Activated T-cell treated with anti-CD3 and anti-CD28 coated beads, Interleukin-2, amount 50 U/mL, for 4 hours (primary cell): ENCODE measurements around the gene RTP1. TPM values are rescaled to one million over a fixed set of nuclear protein-coding genes. Genes with fewer than 3 reads are reported as not detected.
"Not testable (repeated sequence)": the region's sequence is repeated elsewhere in the genome, so short reads cannot be mapped to it uniquely, and the experiment has no call there.

Experiments
- ATAC-seq, 2 donors: fragments of 200-7000 bp; cut with Tn5 transposase; one replicate each; pipeline ENCODE4 v1.10.0; 2021
- DNase-seq: peaks from one replicate; pipeline ENCODE4 v3.0.0-alpha.2; 2020
- H3K27me3 Mint-ChIP-seq: one replicate; pipeline ENCODE4 v1.8.0; 2021; ENCODE audit warnings: low read depth, mixed read lengths
- H3K36me3 Mint-ChIP-seq: one replicate; pipeline ENCODE4 v1.8.0; 2022; ENCODE audit warnings: mixed read lengths; ENCODE audit not compliant: insufficient read depth
- H3K4me1 Mint-ChIP-seq: one replicate; pipeline ENCODE4 v1.8.0; 2021; ENCODE audit warnings: low read depth, mixed read lengths
- H3K4me3 Mint-ChIP-seq: one replicate; pipeline ENCODE4 v1.8.0; 2021; ENCODE audit warnings: mild to moderate bottlenecking, moderate library complexity, mixed read lengths
- H3K9me3 Mint-ChIP-seq: one replicate; pipeline ENCODE4 v1.8.0; 2021; ENCODE audit warnings: mixed read lengths
- total RNA-seq, 3 donors: library from RNA; stranded (reverse); gene quantifications; one replicate each; pipeline ENCODE4 v1.2.1, GENCODE V29; 2021

Gene RTP1
- total RNA-seq, 3 donors from 2014 or later = not detected

DNA sequence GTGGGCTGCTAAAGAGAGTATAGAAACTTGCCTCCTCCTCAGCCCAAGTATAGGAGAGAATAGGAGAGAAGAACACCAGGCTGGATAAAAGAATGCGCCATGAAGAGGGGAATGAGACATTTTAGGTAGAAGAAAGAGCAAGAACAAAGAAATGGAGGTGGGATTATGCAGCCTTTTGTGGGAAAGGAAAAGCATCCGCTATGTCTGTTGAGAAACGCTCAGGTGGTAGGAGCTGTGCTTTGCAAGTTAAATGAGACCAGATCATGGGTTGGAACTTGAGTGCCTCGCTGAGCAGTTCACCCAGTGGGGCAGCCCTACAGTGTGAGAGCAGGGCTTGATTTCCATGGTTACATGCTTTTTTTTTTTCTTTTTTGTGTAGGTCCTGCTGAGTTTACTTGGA lies 11.5 kb upstream of the RTP1 start:
- no peaks in the 10 kb centered on the region for H3K4me1 Mint-ChIP-seq
- ATAC-seq = no peak
- H3K9me3 Mint-ChIP-seq = no peaks in the 10 kb centered on the region
- DNase-seq = no peak
- no peak overlapping the region for H3K4me3 Mint-ChIP-seq
- no peaks in the 10 kb centered on the region for H3K36me3 Mint-ChIP-seq
- peaks cover 18% of the 10 kb centered on the region for H3K27me3 Mint-ChIP-seq

DNA sequence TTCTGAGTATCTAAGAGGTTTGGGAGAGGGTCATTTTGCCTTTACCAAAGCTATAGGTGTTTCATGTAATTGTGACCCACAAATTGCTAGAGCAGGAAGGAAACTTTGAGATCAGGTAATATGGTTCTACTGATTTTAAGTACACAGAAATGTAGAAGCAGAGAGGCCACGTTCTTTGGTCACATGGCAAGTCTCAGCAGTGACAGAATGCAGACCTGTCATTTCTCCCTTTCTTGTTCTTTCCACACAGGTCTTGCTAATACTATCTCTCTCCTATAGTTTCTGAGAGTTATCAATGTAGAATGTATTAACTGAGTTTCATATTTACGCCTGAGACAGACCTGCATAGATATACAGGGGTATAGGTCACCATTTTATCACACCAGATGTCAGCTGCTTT lies 10.9 kb upstream of the RTP1 start:
- no peaks in the 10 kb centered on the region for H3K4me1 Mint-ChIP-seq
- H3K27me3 Mint-ChIP-seq = peaks cover 23% of the 10 kb centered on the region
- no peaks in the 10 kb centered on the region for H3K9me3 Mint-ChIP-seq
- ATAC-seq (no peak), DNase-seq (no peak)
- no peaks in the 10 kb centered on the region for H3K36me3 Mint-ChIP-seq
- no peak overlapping the region for H3K4me3 Mint-ChIP-seq

GRCh38 chr3:187186801-187187421 lies 10.4 kb upstream of the RTP1 start:
- DNase-seq (no peak), ATAC-seq (no peak)
- H3K27me3 Mint-ChIP-seq = peaks cover 21% of the 10 kb centered on the region
- no peaks in the 10 kb centered on the region for H3K4me1 Mint-ChIP-seq
- no peaks in the 10 kb centered on the region for H3K9me3 Mint-ChIP-seq
- H3K36me3 Mint-ChIP-seq = no peaks in the 10 kb centered on the region
- H3K4me3 Mint-ChIP-seq = no peak overlapping the region

DNA sequence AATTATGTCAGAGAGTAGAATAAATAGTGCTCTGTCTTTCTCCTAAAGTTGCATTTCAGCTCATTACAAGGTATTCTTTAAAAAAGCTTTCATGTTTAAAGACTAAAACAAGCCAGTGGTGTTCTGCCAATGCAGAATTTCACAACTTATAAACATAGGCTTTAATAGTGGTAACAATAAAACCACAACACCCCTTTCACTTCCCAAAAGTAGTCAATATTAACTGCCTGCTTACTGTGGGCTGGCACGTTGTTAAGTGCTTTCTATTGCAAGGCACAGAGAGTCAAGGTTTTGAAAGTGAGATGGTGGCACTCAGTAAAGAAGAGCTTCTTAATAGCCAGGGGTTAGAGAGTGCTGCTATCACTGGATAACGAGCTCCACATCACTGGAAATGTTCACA lies 8.4 kb upstream of the RTP1 start:
- no peak overlapping the region for H3K4me3 Mint-ChIP-seq
- H3K4me1 Mint-ChIP-seq = no peaks in the 10 kb centered on the region
- H3K9me3 Mint-ChIP-seq = no peaks in the 10 kb centered on the region
- H3K27me3 Mint-ChIP-seq = peaks cover 28% of the 10 kb centered on the region
- DNase-seq = no peak
- no peaks in the 10 kb centered on the region for H3K36me3 Mint-ChIP-seq
- no peak for ATAC-seq

DNA sequence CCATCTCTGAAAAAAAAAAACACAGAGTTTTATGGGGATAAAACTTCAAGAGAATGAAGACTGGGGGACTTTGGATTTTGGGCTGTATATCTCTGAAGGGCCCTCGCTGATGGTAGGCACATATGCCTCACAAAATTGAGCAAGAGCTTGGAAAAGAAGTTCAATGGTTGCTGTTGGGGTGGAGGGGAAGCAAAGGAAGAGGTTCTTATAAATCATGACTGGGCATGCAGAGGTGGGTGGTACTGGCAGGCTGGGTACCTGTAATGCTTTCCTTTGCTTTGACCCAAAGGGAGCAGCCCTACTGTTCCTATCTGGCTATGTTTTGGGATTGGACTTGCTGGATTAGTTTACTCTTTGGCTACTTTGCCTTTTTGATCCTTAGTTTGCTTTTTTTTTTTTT lies 6.0 kb upstream of the RTP1 start:
- no peaks in the 10 kb centered on the region for H3K36me3 Mint-ChIP-seq

GRCh38 chr3:187193181-187193580 lies 4.1 kb upstream of the RTP1 start:
- DNase-seq (no peak), ATAC-seq (no peak)
- H3K36me3 Mint-ChIP-seq = no peaks in the 10 kb centered on the region
- no peaks in the 10 kb centered on the region for H3K9me3 Mint-ChIP-seq
- no peaks in the 10 kb centered on the region for H3K4me1 Mint-ChIP-seq
- peaks cover 44% of the 10 kb centered on the region for H3K27me3 Mint-ChIP-seq
- H3K4me3 Mint-ChIP-seq = no peak overlapping the region

More for the DNA sequence above, 6.0 kb upstream of the RTP1 start:
- DNase-seq = no peak
- no peak for ATAC-seq
- no peak overlapping the region for H3K4me3 Mint-ChIP-seq
- H3K27me3 Mint-ChIP-seq = peaks cover 41% of the 10 kb centered on the region
- no peaks in the 10 kb centered on the region for H3K9me3 Mint-ChIP-seq
- no peaks in the 10 kb centered on the region for H3K4me1 Mint-ChIP-seq

DNA sequence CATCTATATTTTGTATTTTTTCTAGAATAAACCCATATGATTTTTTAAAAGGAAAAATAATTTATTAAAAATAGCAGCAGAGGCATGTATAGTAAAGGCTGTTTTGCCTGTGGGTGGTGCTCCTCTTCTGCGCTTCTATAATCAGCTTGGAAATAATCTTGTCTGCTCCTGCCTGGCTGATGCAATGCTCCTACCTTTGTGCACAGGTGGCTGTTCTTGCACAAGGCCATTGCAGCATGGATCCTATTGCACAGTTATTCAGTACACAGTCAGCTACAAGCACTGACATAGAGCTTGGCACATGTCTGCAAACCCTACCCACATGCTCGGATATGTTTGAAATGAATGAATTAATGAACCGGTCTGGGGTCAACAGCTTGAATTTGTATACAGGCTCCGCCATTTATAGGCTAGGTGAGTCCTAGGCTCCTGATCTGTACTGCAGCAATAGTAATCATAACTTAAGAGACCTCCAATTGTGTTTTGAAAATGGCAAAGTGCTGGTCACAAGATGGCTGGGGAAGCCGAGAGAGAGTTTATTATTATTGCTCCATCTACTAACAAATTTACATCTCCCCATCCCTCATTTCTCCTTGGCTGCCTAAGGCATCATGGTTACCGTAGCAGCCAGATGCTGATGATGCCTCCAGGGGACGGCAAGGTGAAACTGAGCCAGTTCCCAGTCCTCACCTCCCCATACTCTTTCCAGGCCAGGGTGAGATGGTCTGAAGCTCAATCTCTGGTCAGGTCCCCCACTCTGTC lies 532 bp upstream of the RTP1 start:
- ATAC-seq (no peak), DNase-seq (no peak)
- H3K4me3 Mint-ChIP-seq = no peak overlapping the region
- H3K27me3 Mint-ChIP-seq = peaks cover 28% of the 10 kb centered on the region
- H3K4me1 Mint-ChIP-seq = no peaks in the 10 kb centered on the region
- H3K9me3 Mint-ChIP-seq = no peaks in the 10 kb centered on the region
- H3K36me3 Mint-ChIP-seq = no peaks in the 10 kb centered on the region

- no peaks in the 10 kb centered on the region for H3K9me3 Mint-ChIP-seq
- no peaks in the 10 kb centered on the region for H3K4me1 Mint-ChIP-seq
- ATAC-seq (no peak), DNase-seq (no peak)
- H3K36me3 Mint-ChIP-seq = no peaks in the 10 kb centered on the region
- peaks cover 24% of the 10 kb centered on the region for H3K27me3 Mint-ChIP-seq
- no peak overlapping the region for H3K4me3 Mint-ChIP-seq
Observed at GRCh38 chr3:187198490-187198889, 1.2 kb downstream of the RTP1 start.

GRCh38 chr3:187199463-187200050 lies 2.3 kb downstream of the RTP1 start:
- peaks cover 20% of the 10 kb centered on the region for H3K27me3 Mint-ChIP-seq
- H3K9me3 Mint-ChIP-seq, H3K4me3 Mint-ChIP-seq, ATAC-seq, DNase-seq, H3K36me3 Mint-ChIP-seq, H3K4me1 Mint-ChIP-seq: not testable (repeated sequence)

DNA sequence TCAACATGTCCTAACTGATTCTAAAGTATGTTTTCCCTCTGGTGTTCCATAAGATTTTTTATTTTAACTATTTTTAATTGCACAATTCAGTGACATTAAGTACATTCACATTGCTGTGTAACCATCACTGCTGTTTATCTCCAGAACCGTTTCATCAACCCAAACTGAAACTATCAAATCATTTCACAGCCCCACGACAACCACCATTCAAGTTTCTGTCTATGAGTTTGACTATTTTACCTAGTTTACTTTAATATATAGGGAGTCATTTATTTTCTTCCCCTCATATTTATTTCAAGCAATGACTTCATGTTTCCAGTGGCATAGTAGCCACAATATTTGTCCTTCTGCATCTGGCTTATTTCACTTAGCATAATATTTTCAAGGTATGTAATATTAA lies 8.4 kb downstream of the RTP1 start:
- Mint-ChIP-seq H3K36me3 (no peaks in the 10 kb centered on the region), H3K27me3 (peaks cover 14% of the 10 kb centered on the region), H3K9me3 (no peaks in the 10 kb centered on the region), H3K4me1 (no peaks in the 10 kb centered on the region), H3K4me3 (no peak overlapping the region)
- ATAC-seq = no peak
- no peak for DNase-seq

GRCh38 chr3:187207062-187207461 lies 9.8 kb downstream of the RTP1 start:
- H3K36me3 Mint-ChIP-seq = no peaks in the 10 kb centered on the region
- no peak for ATAC-seq
- DNase-seq = no peak
- H3K4me1 Mint-ChIP-seq = no peaks in the 10 kb centered on the region
- H3K4me3 Mint-ChIP-seq = no peak overlapping the region
- no peaks in the 10 kb centered on the region for H3K9me3 Mint-ChIP-seq
- H3K27me3 Mint-ChIP-seq = peaks cover 14% of the 10 kb centered on the region

DNA sequence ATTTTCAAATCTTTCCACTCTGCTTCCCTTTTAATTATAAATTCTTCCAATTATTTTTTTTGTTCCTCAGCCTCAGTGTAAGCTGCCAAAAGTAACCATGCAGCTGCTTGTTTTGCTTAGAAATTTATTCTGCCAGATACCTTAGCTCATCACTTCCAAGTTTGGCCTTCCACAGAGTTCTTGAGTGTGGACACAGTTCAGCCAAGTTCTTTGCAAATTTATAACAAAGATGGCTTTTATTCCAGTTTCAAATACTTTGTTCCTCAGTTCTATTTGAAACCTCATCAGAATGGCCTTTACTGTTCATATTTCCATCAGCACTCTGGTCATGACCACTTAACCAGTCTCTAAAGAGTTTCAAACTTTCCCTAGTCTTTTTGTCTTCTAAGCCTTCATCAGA lies 10.3 kb downstream of the RTP1 start:
- Mint-ChIP-seq H3K9me3 (no peaks in the 10 kb centered on the region), H3K4me3 (no peak overlapping the region), H3K27me3 (peaks cover 14% of the 10 kb centered on the region), H3K36me3 (no peaks in the 10 kb centered on the region), H3K4me1 (no peaks in the 10 kb centered on the region)
- no peak for DNase-seq
- no peak for ATAC-seq

DNA sequence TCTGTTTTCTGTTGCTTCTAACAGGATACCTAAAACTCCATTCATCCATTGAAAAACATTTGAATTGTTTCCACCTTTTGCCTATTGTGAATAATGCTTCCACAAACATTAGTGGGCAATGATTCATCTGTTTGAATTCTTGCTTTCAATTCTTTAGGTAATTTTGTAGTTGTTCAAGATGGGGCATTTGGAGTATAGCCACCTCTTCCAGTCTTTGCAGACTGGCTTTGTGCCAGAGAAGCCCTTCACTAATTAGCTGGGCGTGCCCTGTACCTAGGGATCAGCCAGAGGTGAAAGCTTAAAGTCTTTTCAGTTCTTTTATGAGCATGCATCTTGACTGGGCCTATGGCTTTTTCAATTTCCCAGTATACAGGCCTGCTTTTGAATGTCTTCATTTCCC lies 10.9 kb downstream of the RTP1 start:
- Mint-ChIP-seq H3K36me3 (no peaks in the 10 kb centered on the region), H3K27me3 (peaks cover 14% of the 10 kb centered on the region), H3K9me3 (no peaks in the 10 kb centered on the region), H3K4me1 (no peaks in the 10 kb centered on the region), H3K4me3 (no peak overlapping the region)
- DNase-seq = no peak
- no peak for ATAC-seq

DNA sequence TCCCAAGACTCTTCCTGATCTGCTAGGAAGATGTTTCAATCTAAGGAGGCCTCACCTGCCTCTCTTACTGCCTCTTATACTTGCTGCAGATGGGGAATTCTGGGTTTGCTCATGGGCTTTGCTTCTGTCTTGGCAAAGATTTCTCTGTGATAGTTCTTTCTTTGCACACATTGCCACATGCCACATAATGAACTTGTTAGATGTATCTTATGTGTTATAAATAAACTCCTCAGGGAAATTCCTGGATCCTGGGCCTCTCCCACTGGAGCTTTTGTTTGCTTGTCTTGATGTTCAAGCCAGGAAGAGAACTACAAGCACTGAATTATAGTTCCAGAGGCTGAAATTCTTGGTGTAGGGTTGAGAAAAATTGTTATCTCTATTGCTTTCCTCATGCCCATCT lies 12.2 kb downstream of the RTP1 start:
- ATAC-seq = no peak
- no peak for DNase-seq
- Mint-ChIP-seq H3K27me3 (peaks cover 12% of the 10 kb centered on the region), H3K4me1 (no peaks in the 10 kb centered on the region), H3K4me3 (no peak overlapping the region), H3K36me3 (no peaks in the 10 kb centered on the region), H3K9me3 (no peaks in the 10 kb centered on the region)

- Mint-ChIP-seq H3K4me1 (no peaks in the 10 kb centered on the region), H3K9me3 (no peaks in the 10 kb centered on the region), H3K36me3 (no peaks in the 10 kb centered on the region), H3K27me3 (peaks cover 9% of the 10 kb centered on the region), H3K4me3 (no peak overlapping the region)
- no peak for DNase-seq
- ATAC-seq = no peak
Observed at GRCh38 chr3:187210091-187210490, 12.8 kb downstream of the RTP1 start.
